HepG2 (cell line): ENCODE data around the gene HCRT. TPM values are rescaled to one million over a fixed set of nuclear protein-coding genes. Genes with fewer than 3 reads are reported as not detected.

Experiments
- CSRNP2 ChIP-seq: sonication (generic); formaldehyde crosslinking; conservative IDR thresholded peaks from 2 replicates; pipeline ENCODE4 v1.8.0; 2022; ENCODE audit warnings: low read depth, missing genetic modification reagents
- DMAP1 ChIP-seq: IDR thresholded peaks from 2 replicates; pipeline ENCODE4 v1.6.1; 2016
- ETV5 ChIP-seq: IDR thresholded peaks from 2 replicates; pipeline ENCODE4 v1.6.1; 2018; ENCODE audit warnings: missing biosample characterization, missing genetic modification reagents, inconsistent platforms, borderline replicate concordance
- HMGA1 ChIP-seq: sonication (generic); formaldehyde crosslinking; conservative IDR thresholded peaks from 2 replicates; pipeline ENCODE4 v1.4.0; 2020; ENCODE audit warnings: missing genetic modification reagents
- JARID2 ChIP-seq: sonication (generic); formaldehyde crosslinking; IDR thresholded peaks from 2 replicates; pipeline ENCODE4 v1.8.1; 2023; ENCODE audit warnings: missing genetic modification reagents, inconsistent platforms; ENCODE audit not compliant: insufficient replicate concordance
- JUNB ChIP-seq: sonication (generic); formaldehyde crosslinking; IDR thresholded peaks from 2 replicates; pipeline ENCODE4 v1.8.0; 2022; ENCODE audit warnings: missing genetic modification reagents, mild to moderate bottlenecking, borderline replicate concordance
- MATR3 ChIP-seq: sonication (generic); formaldehyde crosslinking; IDR thresholded peaks from 2 replicates; pipeline ENCODE4 v1.4.0; 2020; ENCODE audit warnings: missing genetic modification reagents
- MEIS2 ChIP-seq: sonication (generic); formaldehyde crosslinking; IDR thresholded peaks from 2 replicates; pipeline ENCODE4 v1.9.0; 2021; ENCODE audit warnings: mild to moderate bottlenecking, missing genetic modification reagents
- MTF2 ChIP-seq: sonication (generic); formaldehyde crosslinking; IDR thresholded peaks from 2 replicates; pipeline ENCODE4 v1.5.0; 2020; ENCODE audit warnings: missing genetic modification reagents, borderline replicate concordance
- NFKBIZ ChIP-seq: IDR thresholded peaks from 2 replicates; pipeline ENCODE4 v1.6.1; 2018; ENCODE audit warnings: missing genetic modification reagents, missing compliant biosample characterization
- NPAS2 ChIP-seq: sonication (generic); formaldehyde crosslinking; IDR thresholded peaks from 2 replicates; pipeline ENCODE4 v1.8.0; 2022; ENCODE audit warnings: mild to moderate bottlenecking, missing genetic modification reagents, borderline replicate concordance
- RELA ChIP-seq: sonication (generic); formaldehyde crosslinking; IDR thresholded peaks from 2 replicates; pipeline ENCODE4 v1.4.0; 2020; ENCODE audit warnings: missing genetic modification reagents
- SP140L ChIP-seq: sonication (generic); formaldehyde crosslinking; IDR thresholded peaks from 2 replicates; pipeline ENCODE4 v1.4.0; 2020; ENCODE audit warnings: missing genetic modification reagents, borderline replicate concordance
- SP2 ChIP-seq: sonication (generic); formaldehyde crosslinking; IDR thresholded peaks from 2 replicates; pipeline ENCODE4 v1.5.1; 2020; ENCODE audit warnings: mild to moderate bottlenecking, missing genetic modification reagents
- ZC3H13 ChIP-seq: sonication (generic); formaldehyde crosslinking; IDR thresholded peaks from 2 replicates; pipeline ENCODE4 v1.8.1; 2023; ENCODE audit warnings: mild to moderate bottlenecking, missing genetic modification reagents, moderate library complexity
- ZKSCAN1 ChIP-seq: fragments of 150-350 bp; IDR thresholded peaks from 2 replicates; pipeline ENCODE4 v1.6.1; 2014; ENCODE audit warnings: low read length
- ZNF205 ChIP-seq: IDR thresholded peaks from 2 replicates; pipeline ENCODE4 v1.6.1; 2018; ENCODE audit warnings: missing biosample characterization, missing genetic modification reagents
- ZNF264 ChIP-seq: sonication (generic); formaldehyde crosslinking; IDR thresholded peaks from 2 replicates; pipeline ENCODE4 v1.4.0; 2020; ENCODE audit warnings: missing genetic modification reagents
- ZNF274 ChIP-seq: sonication (generic); formaldehyde crosslinking; IDR thresholded peaks from 2 replicates; pipeline ENCODE4 v1.5.1; 2020; ENCODE audit warnings: mild to moderate bottlenecking, missing genetic modification reagents
- ZNF530 ChIP-seq: sonication (generic); formaldehyde crosslinking; IDR thresholded peaks from 2 replicates; pipeline ENCODE4 v1.5.0; 2020; ENCODE audit warnings: low read depth, mild to moderate bottlenecking, missing genetic modification reagents
- ZNF580 ChIP-seq: IDR thresholded peaks from 2 replicates; pipeline ENCODE4 v1.6.1; 2016; ENCODE audit warnings: low read depth, borderline replicate concordance
- ZNF598 ChIP-seq: sonication (generic); formaldehyde crosslinking; IDR thresholded peaks from 2 replicates; pipeline ENCODE4 v1.5.1; 2020; ENCODE audit warnings: mild to moderate bottlenecking, missing genetic modification reagents, borderline replicate concordance
- ZNF674 ChIP-seq: sonication (generic); formaldehyde crosslinking; IDR thresholded peaks from 2 replicates; pipeline ENCODE4 v1.5.0; 2020; ENCODE audit warnings: low read depth, mild to moderate bottlenecking, missing genetic modification reagents
- ZNF75D ChIP-seq: sonication (generic); formaldehyde crosslinking; IDR thresholded peaks from 2 replicates; pipeline ENCODE4 v1.8.1; 2023; ENCODE audit warnings: missing genetic modification reagents, mild to moderate bottlenecking, borderline replicate concordance
- ZNF816 ChIP-seq: sonication (generic); formaldehyde crosslinking; IDR thresholded peaks from 2 replicates; pipeline ENCODE4 v1.8.0; 2022; ENCODE audit warnings: missing genetic modification reagents, mild to moderate bottlenecking, borderline replicate concordance
- ZSCAN12 ChIP-seq: sonication (generic); formaldehyde crosslinking; IDR thresholded peaks from 2 replicates; pipeline ENCODE4 v1.9.0; 2021; ENCODE audit warnings: mild to moderate bottlenecking, missing genetic modification reagents
- polyA plus RNA-seq, 8 experiments: library from polyadenylated mRNA; depleted of rRNA in 3 of 8; stranded (reverse) in 7 of 8; unstranded in 1 of 8; fragments of >200 nt; fragmentation: Illumina TruSeq in 4 of 8; extraction: Trizol in 4 of 8; gene quantifications; 2 replicates each; pipeline versions ENCODE4 v1.2.1 to v1.2.3, GENCODE V29; 2011 to 2016; ENCODE audit warnings: low read depth in 4 of 8, missing spikeins in 1 of 8, mixed read lengths in 1 of 8; ENCODE audit not compliant: insufficient read depth in 1 of 8
- total RNA-seq, 5 experiments: library from RNA; depleted of rRNA; stranded (reverse); fragments of >200 nt; fragmentation: Illumina TruSeq; extraction: Trizol; gene quantifications; 2 replicates each; pipeline ENCODE4 v1.2.3, GENCODE V29; 2016; ENCODE audit warnings: low read depth in 1 of 5
- TF ChIP-seq, protein P1 (sequence below): IDR thresholded peaks from 2 replicates; pipeline ENCODE4 v1.6.1; 2016; ENCODE audit warnings: mild to moderate bottlenecking, missing biosample characterization, missing genetic modification reagents
- TF ChIP-seq, protein P2 (sequence below): sonication (generic); formaldehyde crosslinking; IDR thresholded peaks from 2 replicates; pipeline ENCODE4 v1.4.0; 2020; ENCODE audit warnings: missing genetic modification reagents, borderline replicate concordance

The HCRT gene
- total and polyA plus RNA-seq, 2 of the 13 experiments (the other 11 are each of a cell fraction or from before 2014, with no cell fraction given): not detected

- TF ChIP-seq NFKBIZ (CRISPR knock-in tag) (peak; percentile 90), ZNF598 (no peak), MTF2 (peak; percentile 76; the same call in 1 of the 2 replicates), ZNF274 (peak; percentile 73; the same call in 1 of the 2 replicates), ZNF580 (CRISPR knock-in tag) (peak; percentile 98), ZNF264 (CRISPR knock-in tag) (peak; percentile 92; the same call in 1 of the 2 replicates), SP140L (CRISPR knock-in tag) (peak; percentile 87; the same call in 1 of the 2 replicates), SP2 (CRISPR knock-in tag) (no peak), MEIS2 (CRISPR knock-in tag) (peak; percentile 98), ZNF816 (peak; percentile 68; the same call in 1 of the 2 replicates), ZNF205 (CRISPR knock-in tag) (0 out of 2 replicates have a peak, but pooled peaks have one; percentile 67), CSRNP2 (CRISPR knock-in tag) (no peak), JUNB (CRISPR knock-in tag) (peak; percentile 71; the same call in 1 of the 2 replicates), ZNF75D (CRISPR knock-in tag) (peak; percentile 49; the same call in 1 of the 2 replicates), ZNF674 (0 out of 2 replicates have a peak, but pooled peaks have one; percentile 63), RELA (CRISPR knock-in tag) (0 out of 2 replicates have a peak, but pooled peaks have one; percentile 60), ZC3H13 (CRISPR knock-in tag) (no peak), JARID2 (CRISPR knock-in tag) (peak; percentile 74), MATR3 (CRISPR knock-in tag) (no peak), ZSCAN12 (CRISPR knock-in tag) (peak; percentile 92; the same call in 1 of the 2 replicates), ETV5 (CRISPR knock-in tag) (peak; percentile 46; the same call in 1 of the 2 replicates), HMGA1 (CRISPR knock-in tag) (no peak), DMAP1 (CRISPR knock-in tag) (no peak), ZNF530 (no peak; the same call in 1 of the 2 replicates), NPAS2 (CRISPR knock-in tag) (no peak), ZKSCAN1 (no peak)
- TF ChIP-seq, protein P1, sequence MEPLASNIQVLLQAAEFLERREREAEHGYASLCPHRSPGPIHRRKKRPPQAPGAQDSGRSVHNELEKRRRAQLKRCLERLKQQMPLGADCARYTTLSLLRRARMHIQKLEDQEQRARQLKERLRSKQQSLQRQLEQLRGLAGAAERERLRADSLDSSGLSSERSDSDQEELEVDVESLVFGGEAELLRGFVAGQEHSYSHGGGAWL: peak; percentile 97
- TF ChIP-seq, protein P2, sequence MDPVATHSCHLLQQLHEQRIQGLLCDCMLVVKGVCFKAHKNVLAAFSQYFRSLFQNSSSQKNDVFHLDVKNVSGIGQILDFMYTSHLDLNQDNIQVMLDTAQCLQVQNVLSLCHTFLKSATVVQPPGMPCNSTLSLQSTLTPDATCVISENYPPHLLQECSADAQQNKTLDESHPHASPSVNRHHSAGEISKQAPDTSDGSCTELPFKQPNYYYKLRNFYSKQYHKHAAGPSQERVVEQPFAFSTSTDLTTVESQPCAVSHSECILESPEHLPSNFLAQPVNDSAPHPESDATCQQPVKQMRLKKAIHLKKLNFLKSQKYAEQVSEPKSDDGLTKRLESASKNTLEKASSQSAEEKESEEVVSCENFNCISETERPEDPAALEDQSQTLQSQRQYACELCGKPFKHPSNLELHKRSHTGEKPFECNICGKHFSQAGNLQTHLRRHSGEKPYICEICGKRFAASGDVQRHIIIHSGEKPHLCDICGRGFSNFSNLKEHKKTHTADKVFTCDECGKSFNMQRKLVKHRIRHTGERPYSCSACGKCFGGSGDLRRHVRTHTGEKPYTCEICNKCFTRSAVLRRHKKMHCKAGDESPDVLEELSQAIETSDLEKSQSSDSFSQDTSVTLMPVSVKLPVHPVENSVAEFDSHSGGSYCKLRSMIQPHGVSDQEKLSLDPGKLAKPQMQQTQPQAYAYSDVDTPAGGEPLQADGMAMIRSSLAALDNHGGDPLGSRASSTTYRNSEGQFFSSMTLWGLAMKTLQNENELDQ (CRISPR knock-in tag): peak; percentile 97; the same call in 1 of the 2 replicates
Measured at GRCh38 chr17:42179911-42180410, 5.3 kb downstream of the HCRT start (continued).
